B cell (primary cell): ENCODE results near the gene ACBD4. TPM values are rescaled to one million over a fixed set of nuclear protein-coding genes. Genes with fewer than 3 reads are reported as not detected.

Experiments
- ATAC-seq: fragments of 200-7000 bp; cut with Tn5 transposase; one replicate; pipeline ENCODE4 v1.10.0; 2021; ENCODE audit warnings: low read depth, mild to moderate bottlenecking, moderate number of reproducible peaks, moderate library complexity
- CTCF ChIA-PET: fragments of 350-600 bp; sonication (Branson Sonifier 250); formaldehyde crosslinking; loops from one replicate; lab custom pipeline; 2021; ENCODE audit warnings: antibody characterized with exemption, inconsistent platforms; lab: Charles Lee
- POLR2A ChIA-PET: fragments of 350-600 bp; sonication (Branson Sonifier 250); formaldehyde crosslinking; loops from one replicate; lab custom pipeline; 2021; ENCODE audit warnings: antibody characterized with exemption; lab: Charles Lee
- DNase-seq: peaks from one replicate; pipeline ENCODE4 v3.0.0; 2013
- H2AFZ ChIP-seq: 2 replicates; pipeline ENCODE4 v1.6.1; 2012; ENCODE audit warnings: mild to moderate bottlenecking, low read depth, low read length; ENCODE audit not compliant: insufficient read depth, poor library complexity, severe bottlenecking
- H3K27ac ChIP-seq, 2 donors: 1 replicate in 1 of 2; 2 replicates in 1 of 2; pipeline ENCODE4 v1.5.1; 2012 to 2013; ENCODE audit warnings: low read length in 2 of 2, mild to moderate bottlenecking in 2 of 2, moderate library complexity in 1 of 2
- H3K27me3 ChIP-seq, 4 experiments: fragments of 200-600 bp in 1 of 4; sonication (generic) in 1 of 4; replicated peaks in 1 of 4; 1 replicate in 2 of 4; 2 replicates in 2 of 4; pipeline versions ENCODE4 v1.6.1 to v1.7.0; 2013 to 2016; ENCODE audit warnings: low read length in 3 of 4, mild to moderate bottlenecking in 2 of 4, mixed read lengths in 1 of 4, moderate library complexity in 1 of 4; ENCODE audit not compliant: insufficient read depth in 4 of 4, control insufficient read depth in 3 of 4; ENCODE audit errors: control extremely low read depth in 1 of 4
- H3K36me3 ChIP-seq, 2 experiments: replicated peaks in 1 of 2; 1 replicate in 1 of 2; 2 replicates in 1 of 2; pipeline versions ENCODE4 v1.6.1 to v1.7.1; 2013; ENCODE audit warnings: low read length in 1 of 2; ENCODE audit not compliant: insufficient read depth in 2 of 2, control insufficient read depth in 1 of 2; ENCODE audit errors: control extremely low read depth in 1 of 2, extremely low read depth in 1 of 2
- H3K4me1 ChIP-seq, 2 donors: fragments of 200-600 bp in 1 of 2; sonication (generic) in 1 of 2; 1 replicate in 1 of 2; 2 replicates in 1 of 2; pipeline versions ENCODE4 v1.5.1 to v1.6.1; 2013 to 2017; ENCODE audit warnings: low read length in 2 of 2; ENCODE audit not compliant: control insufficient read depth in 2 of 2, insufficient read depth in 2 of 2
- H3K4me2 ChIP-seq: replicated peaks from 2 replicates; pipeline ENCODE3; 2012; ENCODE audit warnings: mild to moderate bottlenecking, low read depth, low read length; ENCODE audit not compliant: poor library complexity, severe bottlenecking
- H3K4me3 ChIP-seq, 5 experiments: fragments of 200-600 bp in 1 of 5; sonication (generic) in 1 of 5; 1 replicate in 3 of 5; 2 replicates in 2 of 5; pipeline versions ENCODE4 v1.5.1 to v1.7.0; 2011 to 2016; ENCODE audit warnings: low read length in 4 of 5, mild to moderate bottlenecking in 4 of 5, low read depth in 2 of 5, control low read depth in 1 of 5, moderate library complexity in 1 of 5; ENCODE audit not compliant: insufficient read depth in 1 of 5; ENCODE audit errors: control extremely low read depth in 1 of 5, extremely low read depth in 1 of 5
- H3K79me2 ChIP-seq: fragments of 200-600 bp; sonication (generic); one replicate; pipeline ENCODE4 v1.6.0; 2016; ENCODE audit warnings: low read length; ENCODE audit not compliant: control insufficient read depth, insufficient read depth
- H3K9ac ChIP-seq: fragments of 200-600 bp; sonication (generic); 2 replicates; pipeline ENCODE4 v1.6.1; 2017; ENCODE audit warnings: mild to moderate bottlenecking, low read length, moderate library complexity
- H3K9me3 ChIP-seq, 3 donors: one replicate each; pipeline versions ENCODE4 v1.6.1 to v1.7.1; 2013; ENCODE audit warnings: low read length in 2 of 3; ENCODE audit not compliant: control insufficient read depth in 2 of 3, insufficient read depth in 1 of 3; ENCODE audit errors: control extremely low read depth in 1 of 3
- H4K20me1 ChIP-seq: 2 replicates; pipeline ENCODE4 v1.6.0; 2012; ENCODE audit warnings: mild to moderate bottlenecking, low read length; ENCODE audit not compliant: insufficient read depth, control insufficient read depth, poor library complexity, severe bottlenecking
- H3K27ac Mint-ChIP-seq: one replicate; pipeline ENCODE4 v1.8.0; 2021; ENCODE audit warnings: mixed read lengths
- H3K27me3 Mint-ChIP-seq: one replicate; pipeline ENCODE4 v1.8.0; 2021; ENCODE audit warnings: mixed read lengths
- H3K4me1 Mint-ChIP-seq: one replicate; pipeline ENCODE4 v1.8.0; 2021; ENCODE audit warnings: mixed read lengths
- H3K4me3 Mint-ChIP-seq: one replicate; pipeline ENCODE4 v1.8.0; 2021; ENCODE audit warnings: mixed read lengths
- H3K9me3 Mint-ChIP-seq: one replicate; pipeline ENCODE4 v1.8.0; 2022; ENCODE audit warnings: mixed read lengths; ENCODE audit not compliant: insufficient read depth
- CTCF ChIP-seq: fragments of 200-600 bp; IDR thresholded peaks from one replicate; pipeline ENCODE4 v1.8.0; 2022; ENCODE audit warnings: antibody characterized with exemption, mild to moderate bottlenecking
- EZH2 ChIP-seq: IDR thresholded peaks from 2 replicates; pipeline ENCODE4 v1.6.1; 2012; ENCODE audit warnings: borderline replicate concordance, low read depth, mild to moderate bottlenecking, moderate library complexity, low read length; ENCODE audit not compliant: insufficient read depth, poor library complexity, severe bottlenecking
- WGBS: methylation state at CpG from one replicate; pipeline ENCODE4 v1.1.5; 2013; ENCODE audit warnings: missing lambda C conversion rate; ENCODE audit not compliant: insufficient coverage; 5-methylcytosine and 5-hydroxymethylcytosine counted together
- intact Hi-C: fragments of 100-400 bp; cut with micrococcal nuclease; formaldehyde crosslinking; loops from one replicate; pipeline ENCODE4 v1.10.0; 2022
- polyA plus RNA-seq: library from polyadenylated mRNA; depleted of rRNA; stranded (reverse); fragments of >200 nt; gene quantifications from 2 replicates; pipeline ENCODE4 v1.2.3, GENCODE V29; 2012
- total RNA-seq, 2 donors: library from RNA; stranded (reverse); fragments of 120-200 nt in 1 of 2; gene quantifications; 1 replicate in 1 of 2; 2 replicates in 1 of 2; pipeline versions ENCODE4 v1.2.3 to v1.2.4, GENCODE V29; 2013 to 2022

ACBD4 gene
- total and polyA plus RNA-seq, 2 donors (not counting 1 experiment from before 2014, with no cell fraction given): 36.8 to 39.4 TPM

DNA sequence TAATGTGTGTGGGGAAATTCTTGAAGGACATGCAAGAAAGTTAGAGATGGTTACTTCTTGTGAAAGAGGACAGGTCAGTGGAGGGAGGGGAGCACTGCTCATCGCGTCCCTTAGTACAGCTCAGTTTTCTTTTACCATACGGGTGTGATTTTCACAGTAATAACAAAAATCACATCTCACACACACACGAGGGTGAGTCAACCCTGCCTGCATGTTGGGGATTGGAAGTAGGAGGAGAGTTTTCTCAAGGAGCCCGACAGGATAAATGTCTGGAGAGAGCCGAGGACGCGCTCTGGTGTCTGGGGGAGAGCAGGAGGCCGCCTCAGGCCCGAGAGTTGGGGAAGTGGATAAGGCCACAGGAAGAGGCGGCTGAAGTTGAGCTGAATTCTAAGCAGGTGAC lies 19.6 kb upstream of the ACBD4 start:
- DNase-seq (no peak), ATAC-seq (no peak)
- Histone ChIP-seq H3K36me3 (no peaks in the 10 kb centered on the region), H3K79me2 (no peaks in the 10 kb centered on the region), H3K27ac (no peak overlapping the region), H4K20me1 (no peaks in the 10 kb centered on the region), H2AFZ (no peak overlapping the region), H3K4me3 (no peak overlapping the region), H3K27me3 (peaks cover 0 to 5% (median 0%) of the 10 kb centered on the region in 4 experiments), H3K4me1 (peaks cover 10 to 11% of the 10 kb centered on the region in 2 donors), H3K4me2 (no peak overlapping the region), H3K9me3 (no peaks in the 10 kb centered on the region), H3K9ac (no peak overlapping the region)
- Mint-ChIP-seq H3K4me1 (peaks cover 12% of the 10 kb centered on the region), H3K9me3 (no peaks in the 10 kb centered on the region), H3K4me3 (no peak overlapping the region), H3K27ac (no peak overlapping the region), H3K27me3 (peaks cover 5% of the 10 kb centered on the region)
- POLR2A ChIA-PET: no interaction called here
- CTCF ChIA-PET: interaction anchor here (1.2 kb wide), 1 partner anchor 17 kb away, joined by 4 read pairs; no protein-coding TSS in a partner anchor
- TF ChIP-seq EZH2 (no peak), CTCF (no peak)
- WGBS: 67% methylated on average over 7 of the region's 11 CpGs
- intact Hi-C loops: no loop called here

DNA sequence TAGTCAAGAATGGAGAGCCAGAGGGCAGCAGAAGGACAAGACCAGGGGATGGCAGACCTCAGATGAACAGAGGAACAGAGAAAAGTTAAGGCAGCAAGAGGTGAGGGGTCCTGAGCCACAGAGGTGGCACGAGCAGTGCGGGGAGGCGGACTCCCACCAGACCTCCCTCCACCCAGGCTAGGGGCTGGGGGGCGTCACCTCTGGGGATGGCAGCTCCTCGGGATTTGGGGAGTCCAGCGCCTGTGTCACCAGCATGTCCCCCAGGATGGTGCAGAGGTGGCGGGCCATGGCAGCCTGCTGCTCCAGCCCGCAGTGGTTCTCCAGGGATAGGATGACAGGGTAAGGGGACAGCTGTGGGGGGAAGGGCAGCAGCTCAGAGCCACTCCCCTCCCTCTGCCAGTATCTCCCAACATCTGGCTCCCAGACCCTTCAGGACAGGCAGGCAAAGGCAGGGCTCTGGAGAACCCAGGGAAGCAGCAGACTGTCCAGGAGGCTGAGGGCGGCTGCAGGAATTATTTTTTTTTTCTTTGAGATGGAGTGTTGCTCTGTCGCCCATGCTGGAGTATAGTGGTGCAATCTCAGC lies 19.0 kb upstream of the ACBD4 start:
- DNase-seq (no peak), ATAC-seq (no peak)
- no peaks in the 10 kb centered on the region for H3K36me3 ChIP-seq
- no peaks in the 10 kb centered on the region for H3K9me3 ChIP-seq
- H2AFZ ChIP-seq: no peak overlapping the region
- no peak overlapping the region for H3K4me2 ChIP-seq
- TF ChIP-seq CTCF (no peak), EZH2 (no peak)
- H4K20me1 ChIP-seq: no peaks in the 10 kb centered on the region
- Mint-ChIP-seq H3K4me3 (no peak overlapping the region), H3K4me1 (peaks cover 6% of the 10 kb centered on the region), H3K9me3 (no peaks in the 10 kb centered on the region), H3K27me3 (peaks cover 5% of the 10 kb centered on the region), H3K27ac (no peak overlapping the region)
- H3K4me1 ChIP-seq: peaks cover 8 to 11% of the 10 kb centered on the region in 2 donors
- CTCF ChIA-PET: interaction anchor here (1.2 to 2.6 kb wide), 2 partner anchors 17 kb away, joined by 4 to 7 read pairs; no protein-coding TSS in a partner anchor
- no peak overlapping the region for H3K4me3 ChIP-seq
- POLR2A ChIA-PET: no interaction called here
- peaks cover 0 to 7% (median 0%) of the 10 kb centered on the region in 4 experiments for H3K27me3 ChIP-seq
- intact Hi-C loops: no loop called here
- H3K79me2 ChIP-seq: no peaks in the 10 kb centered on the region
- no peak overlapping the region for H3K9ac ChIP-seq
- 94% methylated on average over 5 of the region's 10 CpGs for WGBS
- no peak overlapping the region for H3K27ac ChIP-seq
